Small intestine (tissue), 7 donors: ENCODE data around the gene TMEM132C. TPM values are rescaled to one million over a fixed set of nuclear protein-coding genes. Genes with fewer than 3 reads are reported as not detected.
A peak's percentile ranks its signal among the peaks of the same experiment; 100 is the strongest.

Source experiments
- DNase-seq, 2 donors: peaks; one replicate each; pipeline versions ENCODE4 v3.0.0 to v3.0.0-alpha.2; 2013
- FAIRE-seq: peaks from 2 replicates; lab custom pipeline; 2012; peaks lifted over from hg19 to GRCh38; lab: Jason Lieb, UNC
- H3K27ac ChIP-seq, 3 donors: one replicate each; pipeline ENCODE4 v1.5.1; 2013; ENCODE audit warnings: low read length in 2 of 3, mild to moderate bottlenecking in 2 of 3, control low read depth in 1 of 3, inconsistent platforms in 1 of 3, low read depth in 1 of 3, moderate library complexity in 1 of 3
- H3K27me3 ChIP-seq, 3 donors: one replicate each; pipeline ENCODE4 v1.6.1; 2013; ENCODE audit warnings: low read length in 3 of 3, inconsistent platforms in 1 of 3; ENCODE audit not compliant: control insufficient read depth in 3 of 3, insufficient read depth in 3 of 3
- H3K36me3 ChIP-seq, 3 donors: one replicate each; pipeline ENCODE4 v1.6.1; 2013; ENCODE audit warnings: low read length in 3 of 3, inconsistent platforms in 1 of 3, low read depth in 1 of 3, mild to moderate bottlenecking in 1 of 3, moderate library complexity in 1 of 3; ENCODE audit not compliant: control insufficient read depth in 3 of 3, insufficient read depth in 2 of 3
- H3K4me1 ChIP-seq, 3 donors: one replicate each; pipeline ENCODE4 v1.6.1; 2013; ENCODE audit warnings: low read length in 2 of 3, inconsistent platforms in 1 of 3, low read depth in 1 of 3, mild to moderate bottlenecking in 1 of 3, moderate library complexity in 1 of 3; ENCODE audit not compliant: control insufficient read depth in 3 of 3, insufficient read depth in 2 of 3
- H3K4me3 ChIP-seq, 3 donors: one replicate each; pipeline ENCODE4 v1.5.1; 2013; ENCODE audit warnings: low read length in 3 of 3, control low read depth in 1 of 3, inconsistent platforms in 1 of 3, low read depth in 1 of 3, mild to moderate bottlenecking in 1 of 3, moderate library complexity in 1 of 3
- H3K9me3 ChIP-seq, 2 donors: one replicate each; pipeline ENCODE4 v1.6.1; 2013; ENCODE audit warnings: low read depth in 1 of 2, low read length in 1 of 2; ENCODE audit not compliant: control insufficient read depth in 2 of 2, insufficient read depth in 1 of 2
- WGBS, 3 donors: extraction: QIAGEN DNeasy Blood & Tissue Kit; methylation state at CpG; one replicate each; pipeline ENCODE4 v1.1.7; 2013; 5-methylcytosine and 5-hydroxymethylcytosine counted together
- polyA plus RNA-seq, 4 donors: library from polyadenylated mRNA; stranded (reverse) in 3 of 4; unstranded in 1 of 4; fragments of 200-250 nt in 3 of 4; fragments of 120-200 nt in 1 of 4; gene quantifications; one replicate each; pipeline versions ENCODE4 v1.2.1 to v1.2.3, GENCODE V29; 2013
- donor health status: healthy with polysubstance abuse.
- donor health status: control.
- donor health status: control.
- donor health status: Bipolar disorder and iron deficiency.
- donor health status: healthy.

TMEM132C gene
- polyA plus RNA-seq, 4 donors: 0.27 to 3.2 (median 0.27) TPM; not detected in 1

GRCh38 chr12:128387811-128388422, 120.9 kb downstream of the TMEM132C start:
- WGBS, 3 donors: 25 to 34% (median 31%) methylated on average over 18 to 19 of the region's 19 CpGs

GRCh38 chr12:128388461-128389000, 121.6 kb downstream of the TMEM132C start:
- DNase-seq (peak in 1 of 2 donors; percentile 35), FAIRE-seq (no peak)
- no peak overlapping the region for H3K4me3 ChIP-seq
- H3K36me3 ChIP-seq: no peaks in the 10 kb centered on the region
- H3K27me3 ChIP-seq: no peaks in the 10 kb centered on the region
- WGBS, 3 donors: 46 to 70% (median 68%) methylated on average over 14 of the region's 14 CpGs
- peaks cover 0 to 2% of the 10 kb centered on the region in 2 donors for H3K9me3 ChIP-seq
- no peaks in the 10 kb centered on the region for H3K4me1 ChIP-seq
- H3K27ac ChIP-seq: peak overlapping the region in 1 of 3 donors; percentile 12

More at GRCh38 chr12:128387811-128388422, 120.9 kb downstream of the TMEM132C start:
- H3K4me1 ChIP-seq: no peaks in the 10 kb centered on the region
- no peak for FAIRE-seq
- H3K9me3 ChIP-seq: no peaks in the 10 kb centered on the region
- peak; percentile 19 to 25 for DNase-seq
- H3K27me3 ChIP-seq: no peaks in the 10 kb centered on the region
- no peak overlapping the region for H3K4me3 ChIP-seq
- no peaks in the 10 kb centered on the region for H3K36me3 ChIP-seq
- no peak overlapping the region for H3K27ac ChIP-seq

DNA sequence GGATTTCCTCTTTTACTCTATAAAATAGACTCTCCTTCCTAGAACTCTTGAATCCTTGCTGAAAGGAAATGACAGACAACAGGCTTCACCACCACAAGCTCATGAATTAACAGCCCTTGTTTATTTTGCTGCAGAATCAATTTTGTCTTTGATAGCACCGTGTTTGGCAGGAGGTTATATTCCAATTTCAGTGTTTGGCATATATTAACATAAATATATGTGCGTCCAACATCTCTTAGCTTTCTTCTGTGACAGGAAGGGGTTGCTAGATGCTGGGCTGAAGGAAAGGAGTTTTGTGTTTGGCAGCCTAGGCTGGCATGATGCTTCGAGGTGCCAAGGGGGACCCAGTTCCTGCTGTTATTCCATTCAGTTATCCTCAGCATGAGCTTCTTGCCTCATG, 126.4 kb downstream of the TMEM132C start:
- Histone ChIP-seq H3K27ac (no peak overlapping the region), H3K4me1 (no peaks in the 10 kb centered on the region), H3K36me3 (no peaks in the 10 kb centered on the region), H3K9me3 (peaks cover 0 to 9% of the 10 kb centered on the region in 2 donors), H3K27me3 (no peaks in the 10 kb centered on the region), H3K4me3 (no peak overlapping the region)
- DNase-seq (no peak), FAIRE-seq (no peak)
- 54 to 73% (median 56%) methylated on average over 3 of the region's 3 CpGs for WGBS, 3 donors

DNA sequence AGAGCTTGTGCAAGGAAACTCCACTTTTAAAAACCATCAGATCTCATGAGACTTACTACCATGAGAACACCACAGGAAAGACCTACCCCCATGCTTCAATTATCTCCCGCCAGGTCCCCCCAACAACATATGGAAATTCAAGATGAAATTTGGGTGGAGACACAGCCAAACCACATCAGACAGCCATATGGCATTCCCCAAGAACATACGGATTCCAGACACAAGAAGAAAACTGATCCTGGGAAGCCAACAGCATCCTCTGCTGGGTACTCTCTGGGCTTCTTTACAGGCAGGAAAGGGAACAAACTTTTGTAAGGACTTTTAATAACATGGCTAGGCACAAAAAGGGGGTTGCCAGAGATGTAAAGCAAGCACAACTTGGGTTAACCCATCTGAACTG, 127.2 kb downstream of the TMEM132C start:
- DNase-seq: no peak
- no peak overlapping the region for H3K4me3 ChIP-seq
- WGBS, 3 donors: 74 to 81% (median 81%) methylated on average over 2 of the region's 2 CpGs
- H3K36me3 ChIP-seq: no peaks in the 10 kb centered on the region
- no peaks in the 10 kb centered on the region for H3K4me1 ChIP-seq
- FAIRE-seq: no peak
- peaks cover 0 to 9% of the 10 kb centered on the region in 2 donors for H3K9me3 ChIP-seq
- no peak overlapping the region for H3K27ac ChIP-seq
- H3K27me3 ChIP-seq: no peaks in the 10 kb centered on the region

DNA sequence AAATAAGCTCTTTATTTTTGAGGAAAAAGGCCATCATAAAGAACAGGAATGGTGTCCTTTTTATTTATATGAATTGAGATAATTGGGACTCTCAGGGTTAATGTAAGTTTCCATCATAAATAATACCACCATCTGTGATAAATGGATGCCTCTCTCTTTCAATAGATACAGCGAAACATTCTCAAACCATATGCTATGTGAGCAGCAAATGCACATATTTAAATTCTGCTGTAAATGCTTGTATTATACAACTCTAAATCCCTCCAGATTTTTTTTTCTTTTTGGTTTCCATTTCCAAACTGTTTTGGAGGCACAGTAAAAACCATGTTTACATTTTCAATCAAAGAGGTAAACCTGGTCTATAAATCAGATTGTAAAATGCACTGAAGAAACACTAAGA, 132.3 kb downstream of the TMEM132C start:
- FAIRE-seq: no peak
- peaks cover 0 to 4% of the 10 kb centered on the region in 2 donors for H3K9me3 ChIP-seq
- no peak overlapping the region for H3K4me3 ChIP-seq
- WGBS, 3 donors: 77 to 93% (median 77%) methylated on average over 1 of the region's 1 CpG
- no peak overlapping the region for H3K27ac ChIP-seq
- no peaks in the 10 kb centered on the region for H3K4me1 ChIP-seq
- H3K27me3 ChIP-seq: no peaks in the 10 kb centered on the region
- H3K36me3 ChIP-seq: no peaks in the 10 kb centered on the region
- no peak for DNase-seq

GRCh38 chr12:128402486-128403243, 135.7 kb downstream of the TMEM132C start:
- DNase-seq (no peak), FAIRE-seq (no peak)
- Histone ChIP-seq H3K27me3 (no peaks in the 10 kb centered on the region), H3K27ac (no peak overlapping the region), H3K4me1 (no peaks in the 10 kb centered on the region), H3K36me3 (no peaks in the 10 kb centered on the region), H3K4me3 (no peak overlapping the region), H3K9me3 (no peaks in the 10 kb centered on the region)
- WGBS, 3 donors: 60 to 68% (median 67%) methylated on average over 16 of the region's 16 CpGs

GRCh38 chr12:128408669-128409068, 141.7 kb downstream of the TMEM132C start:
- Histone ChIP-seq H3K27me3 (no peaks in the 10 kb centered on the region), H3K36me3 (no peaks in the 10 kb centered on the region), H3K27ac (no peak overlapping the region), H3K4me3 (no peak overlapping the region), H3K4me1 (no peaks in the 10 kb centered on the region), H3K9me3 (no peaks in the 10 kb centered on the region)
- WGBS, 3 donors: 50 to 62% (median 59%) methylated on average over 9 of the region's 9 CpGs
- FAIRE-seq: no peak
- DNase-seq: no peak

GRCh38 chr12:128415036-128415560, 148.1 kb downstream of the TMEM132C start:
- FAIRE-seq: no peak
- no peak for DNase-seq
- Histone ChIP-seq H3K27me3 (no peaks in the 10 kb centered on the region), H3K27ac (no peak overlapping the region), H3K36me3 (no peaks in the 10 kb centered on the region), H3K4me3 (no peak overlapping the region), H3K9me3 (no peaks in the 10 kb centered on the region), H3K4me1 (no peaks in the 10 kb centered on the region)
- 89 to 94% (median 90%) methylated on average over 27 of the region's 27 CpGs for WGBS, 3 donors
